Stimulated activated CD4-positive, alpha-beta T cell treated with anti-CD3 and anti-CD28 coated beads, Interleukin-4, amount 100 ng/mL, for 1 hour (primary cell): ENCODE measurements around the gene ICA1.
A peak's percentile ranks its signal among the peaks of the same experiment; 100 is the strongest.
"Not testable (repeated sequence)": the region's sequence is repeated elsewhere in the genome, so short reads cannot be mapped to it uniquely, and the experiment has no call there.

Experiments
- DNase-seq: peaks from one replicate; pipeline ENCODE4 v3.0.0-alpha.2; 2020

ICA1 gene

GRCh38 chr7:8260871-8261694 lies 884 bp downstream of the ICA1 start:
- DNase-seq: peak; percentile 2

DNA sequence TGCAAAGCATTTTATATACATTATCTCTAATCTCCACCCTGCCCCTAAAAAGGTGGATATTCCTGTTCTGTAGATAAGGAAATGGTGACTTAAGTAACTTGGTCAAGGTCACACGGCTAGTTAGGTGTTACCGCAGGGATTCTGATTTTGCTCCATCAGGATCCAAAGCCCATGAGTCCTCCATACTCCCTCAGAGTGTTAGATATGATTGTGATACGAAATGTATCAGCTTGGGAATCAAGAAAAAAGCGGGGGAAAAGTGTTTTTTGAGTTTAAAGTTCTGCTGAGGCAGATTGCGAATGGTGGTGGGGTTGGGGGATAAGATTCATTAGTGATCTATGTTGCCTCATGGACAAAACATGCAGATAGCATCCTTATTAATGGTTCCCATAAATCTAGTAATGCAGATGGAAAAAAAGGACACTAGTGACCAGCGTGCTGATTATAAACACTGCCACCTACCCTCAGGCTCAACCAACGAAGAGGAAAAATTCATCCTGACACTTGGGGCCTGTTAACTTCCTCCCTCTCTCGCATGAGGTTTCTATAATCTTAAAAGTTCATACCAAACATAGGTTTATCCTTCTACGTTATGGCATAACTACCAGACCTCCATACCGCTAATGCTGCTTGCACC lies 2.3 kb downstream of the ICA1 start:
- no peak for DNase-seq

GRCh38 chr7:8258734-8259133 lies 3.2 kb downstream of the ICA1 start:
- no peak for DNase-seq

DNA sequence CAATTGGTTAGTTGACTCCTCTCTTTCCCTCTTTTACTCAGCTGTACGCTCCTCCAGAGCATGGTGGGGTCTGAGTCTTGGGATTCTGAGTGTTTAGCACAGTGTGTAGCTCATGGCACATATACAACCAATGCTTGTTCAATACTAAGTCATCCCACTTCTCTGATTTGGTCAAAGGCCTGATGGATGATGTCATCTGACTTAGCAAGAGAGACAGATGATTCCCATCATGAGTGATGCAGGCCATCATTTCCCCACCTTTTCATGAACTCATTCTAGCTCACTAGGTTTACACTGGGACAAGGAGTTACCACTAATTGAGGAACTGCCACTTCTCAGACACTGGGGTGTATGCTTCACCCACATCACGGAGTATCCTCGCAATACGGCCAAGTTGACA lies 3.8 kb downstream of the ICA1 start:
- no peak for DNase-seq

GRCh38 chr7:8255680-8256655 lies 6.0 kb downstream of the ICA1 start:
- no peak for DNase-seq

DNA sequence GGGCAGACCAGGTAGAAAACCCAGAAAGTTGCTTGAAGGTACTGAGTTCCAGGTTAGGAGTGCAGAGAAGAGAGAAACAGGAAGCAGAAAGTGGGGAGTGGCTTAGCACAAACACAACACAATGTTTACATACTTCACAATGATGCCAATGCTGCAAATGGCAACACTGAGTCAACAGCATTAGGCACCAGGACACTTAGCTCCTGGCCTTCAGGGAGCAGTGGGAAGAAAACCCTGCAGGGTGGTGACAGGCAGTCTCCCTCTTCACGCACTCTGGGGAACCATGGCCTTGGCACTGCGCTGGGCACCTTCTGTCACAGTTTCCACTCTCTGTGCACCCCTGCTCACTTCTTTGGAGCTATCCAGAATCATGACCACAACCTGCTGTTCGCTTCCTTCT lies 7.3 kb downstream of the ICA1 start:
- no peak for DNase-seq

DNA sequence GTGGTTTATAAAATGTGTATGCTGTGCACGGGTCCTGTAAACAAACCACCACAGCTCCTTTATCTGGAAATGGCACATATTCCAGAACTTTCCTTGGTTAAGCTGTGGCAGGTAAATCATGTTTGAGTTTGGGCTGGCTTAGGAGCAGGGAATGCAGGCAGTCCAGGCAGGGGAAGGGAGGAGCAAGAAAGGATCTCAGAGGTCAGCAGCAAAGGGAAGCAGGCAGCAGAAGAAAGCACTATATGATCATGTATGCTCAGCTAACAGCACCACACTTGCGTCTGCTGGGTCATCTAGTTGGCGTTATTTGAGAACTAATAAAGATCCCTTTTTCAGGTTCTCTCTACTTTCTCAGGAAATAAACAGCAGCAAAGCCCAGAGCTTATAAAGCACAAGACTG lies 7.8 kb downstream of the ICA1 start:
- DNase-seq: no peak

DNA sequence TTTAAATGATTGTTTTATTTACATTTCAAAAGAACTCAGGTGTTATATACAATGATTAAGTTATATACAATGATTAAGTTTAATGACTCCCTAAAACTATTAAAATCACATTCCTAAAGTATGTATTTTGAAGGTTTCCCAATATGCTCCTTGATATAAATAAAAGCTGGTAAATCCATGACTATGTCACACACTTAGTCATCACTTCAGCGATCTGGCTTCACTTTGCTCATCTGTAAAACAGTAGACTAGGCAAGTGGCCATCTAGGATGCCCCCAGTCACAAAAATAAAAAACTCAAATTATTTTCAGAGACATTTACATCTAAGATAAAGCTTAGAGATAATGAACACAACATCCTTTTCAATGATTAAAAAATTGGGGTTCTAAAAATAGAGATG lies 10.8 kb downstream of the ICA1 start:
- no peak for DNase-seq

DNA sequence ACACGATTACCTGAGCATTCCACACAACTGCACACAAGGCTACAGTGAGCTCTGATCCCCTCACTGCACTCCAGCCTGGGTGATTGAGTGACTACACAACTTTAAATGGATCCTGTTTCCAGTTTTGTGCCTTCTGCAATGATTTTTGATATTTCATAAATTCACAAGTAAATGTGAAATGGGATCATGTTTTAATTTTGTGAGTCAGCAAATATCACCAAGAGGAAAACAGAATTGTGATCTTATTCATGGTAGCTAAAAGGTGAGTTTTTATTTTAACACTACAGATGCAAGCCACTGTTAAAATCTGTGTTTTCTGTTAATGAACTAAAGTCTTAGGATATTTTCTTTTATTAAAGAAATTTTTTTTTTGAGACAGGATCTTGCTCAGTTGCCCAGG lies 11.4 kb downstream of the ICA1 start:
- no peak for DNase-seq

DNA sequence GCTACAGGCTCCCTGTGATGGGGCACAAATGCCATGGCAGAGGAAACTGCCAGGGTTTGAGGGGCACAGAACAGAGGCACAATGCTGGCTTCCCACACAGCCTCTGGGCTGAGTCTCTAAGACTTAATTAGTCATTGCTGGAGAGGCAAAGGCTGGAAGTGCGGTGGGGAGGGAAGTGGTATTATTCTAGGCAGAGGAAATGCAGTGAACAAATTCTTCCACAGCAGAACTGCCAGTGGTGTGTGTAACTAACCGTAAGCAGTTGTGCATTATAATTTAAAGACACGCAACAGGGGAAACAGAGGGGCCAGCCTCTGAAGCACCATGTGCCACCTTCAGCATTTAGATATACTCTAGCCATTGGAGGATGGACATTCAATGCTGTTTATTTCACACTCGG lies 12.8 kb downstream of the ICA1 start:
- DNase-seq: no peak

DNA sequence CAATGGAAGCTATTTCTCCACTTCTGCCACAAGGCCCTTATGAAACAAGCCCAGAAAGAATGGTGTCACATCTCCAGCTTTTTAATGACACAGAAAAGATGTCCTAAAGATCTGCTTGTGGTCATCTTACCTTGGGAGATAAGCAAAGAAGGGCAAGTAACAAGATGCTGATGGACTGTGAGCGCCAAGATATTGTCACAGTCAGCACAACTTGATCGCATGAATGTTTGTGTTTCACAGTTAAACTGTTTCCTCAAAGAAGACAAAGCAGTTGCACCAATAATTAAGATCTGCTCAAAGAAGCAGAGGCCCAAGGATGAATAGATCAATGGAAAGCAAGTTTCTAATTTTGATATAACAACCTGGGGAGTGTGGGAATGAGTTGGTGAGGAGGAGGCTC lies 15.9 kb downstream of the ICA1 start:
- DNase-seq: no peak

DNA sequence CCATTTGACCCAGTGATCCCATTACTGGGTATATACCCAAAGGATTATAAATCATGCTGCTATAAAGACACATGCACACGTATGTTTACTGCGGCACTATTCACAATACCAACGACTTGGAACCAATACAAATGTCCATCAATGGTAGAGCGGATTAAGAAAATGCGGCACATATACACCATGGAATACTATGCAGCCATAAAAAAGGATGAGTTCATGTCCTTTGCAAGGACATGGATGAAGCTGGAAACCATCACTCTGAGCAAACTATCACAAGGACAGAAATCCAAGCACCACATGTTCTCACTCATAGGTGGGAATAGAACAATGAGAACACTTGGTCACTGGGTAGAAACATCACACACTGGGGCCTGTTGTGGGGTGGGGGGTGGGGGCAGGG lies 16.9 kb downstream of the ICA1 start:
- DNase-seq: not testable (repeated sequence)

DNA sequence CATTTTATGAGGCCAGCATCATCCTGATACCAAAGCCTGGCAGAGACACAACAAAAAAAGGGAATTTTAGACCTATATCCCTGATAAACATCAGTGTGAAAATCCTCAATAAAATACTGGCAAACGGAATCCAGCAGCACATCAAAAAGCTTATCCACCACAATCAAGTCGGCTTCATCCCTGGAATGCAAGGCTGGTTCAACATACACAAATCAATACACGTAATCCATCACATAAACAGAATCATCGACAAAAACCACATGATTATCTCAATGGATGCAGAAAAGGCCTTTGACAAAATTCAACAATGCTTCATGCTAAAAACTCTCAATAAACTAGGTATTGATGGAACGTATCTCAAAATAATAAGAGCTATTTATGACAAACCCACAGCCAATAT lies 18.9 kb downstream of the ICA1 start:
- not testable (repeated sequence) for DNase-seq

DNA sequence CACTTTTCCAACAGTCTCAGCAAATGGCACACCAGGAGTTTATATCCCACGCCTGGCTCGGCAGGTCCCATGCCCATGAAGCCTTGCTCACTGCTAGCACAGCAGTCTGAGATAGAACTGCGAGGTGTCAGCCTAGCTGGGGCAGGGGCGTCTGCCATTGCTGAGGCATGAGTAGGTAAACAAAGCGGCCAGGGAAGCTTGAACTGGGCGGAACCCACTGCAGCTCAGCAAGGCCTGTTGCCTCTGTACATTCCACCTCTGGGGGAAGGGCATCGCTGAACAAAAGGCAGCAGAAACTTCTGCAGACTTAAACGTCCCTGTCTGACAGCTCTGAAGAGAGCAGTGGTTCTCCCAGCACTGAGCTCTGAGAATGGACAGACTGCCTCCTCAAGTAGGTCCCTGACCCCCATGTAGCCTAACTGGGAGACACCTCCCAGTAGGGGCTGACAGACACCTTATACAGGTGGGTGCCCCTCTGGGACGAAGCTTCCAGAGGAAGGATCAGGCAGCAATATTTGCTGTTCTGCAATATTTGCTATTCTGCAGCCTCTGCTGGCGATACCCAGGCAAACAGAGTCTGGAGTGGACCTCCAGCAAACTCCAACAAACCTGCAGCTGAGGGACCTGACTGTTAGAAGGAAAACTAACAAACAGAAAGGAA lies 22.1 kb downstream of the ICA1 start:
- DNase-seq: not testable (repeated sequence)

- no peak for DNase-seq
These were observed 25.1 kb downstream of the ICA1 start for GRCh38 chr7:8236780-8237407.

GRCh38 chr7:8232999-8233847 lies 28.7 kb downstream of the ICA1 start:
- no peak for DNase-seq

DNA sequence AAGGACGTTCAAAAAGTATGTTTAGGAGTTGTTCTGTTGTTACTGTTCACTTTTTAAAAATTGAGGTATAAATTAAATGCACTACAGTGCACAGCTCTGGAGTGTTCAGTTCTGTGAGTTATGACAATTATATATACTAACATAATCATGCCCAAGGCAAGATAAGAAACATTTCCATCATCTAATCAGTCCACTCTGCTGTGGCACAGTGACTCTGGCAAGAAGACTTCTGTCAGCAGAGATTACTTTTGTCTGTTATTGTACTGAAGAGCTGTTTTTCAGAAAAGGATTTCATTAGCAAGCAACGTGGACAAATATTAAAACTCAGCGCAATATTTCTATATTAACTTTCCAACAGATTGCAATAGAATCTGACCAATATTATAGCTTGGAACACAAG lies 32.0 kb downstream of the ICA1 start:
- no peak for DNase-seq

DNA sequence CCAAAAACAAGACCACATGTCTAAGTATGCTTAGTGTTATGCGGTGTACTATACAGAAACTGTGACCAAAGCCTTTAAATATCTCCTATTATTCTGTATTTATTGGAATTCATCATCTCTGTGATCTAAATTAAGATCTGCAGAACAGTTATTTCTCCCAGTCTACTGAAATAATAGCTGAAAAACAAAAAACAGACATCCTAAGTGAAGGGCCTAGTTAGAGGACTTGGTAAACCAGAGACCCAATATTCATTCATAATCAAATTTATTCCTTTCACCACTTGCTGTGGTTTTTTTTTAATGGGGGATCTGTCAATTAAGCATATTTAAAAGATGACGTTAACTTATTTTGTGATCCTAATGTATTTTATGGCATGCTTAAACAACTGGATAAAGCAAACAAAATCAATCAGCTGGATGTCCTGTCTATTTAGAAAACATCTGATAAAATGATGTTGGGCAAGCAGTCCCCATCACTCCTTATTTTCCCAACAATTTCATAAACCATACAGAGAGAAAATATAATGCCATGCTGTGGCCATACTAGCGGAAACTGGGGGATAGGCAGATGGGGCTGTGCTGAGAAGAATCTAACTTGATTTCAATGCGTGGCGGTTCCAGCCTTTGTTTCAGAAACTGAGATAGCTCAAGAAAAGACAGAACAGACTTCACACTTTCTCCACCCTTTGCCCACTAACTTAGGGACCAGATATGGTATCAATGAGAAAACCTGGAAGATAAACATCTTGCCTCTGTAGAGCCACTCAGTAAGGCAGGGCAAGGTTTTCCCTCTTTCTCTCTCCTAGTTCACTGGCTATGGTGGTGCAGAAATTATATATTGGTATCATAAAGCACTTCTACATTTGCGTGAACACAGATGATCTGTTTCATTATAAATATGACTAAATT lies 32.9 kb downstream of the ICA1 start:
- DNase-seq: no peak

GRCh38 chr7:8228068-8228467 lies 33.9 kb downstream of the ICA1 start:
- DNase-seq: no peak

DNA sequence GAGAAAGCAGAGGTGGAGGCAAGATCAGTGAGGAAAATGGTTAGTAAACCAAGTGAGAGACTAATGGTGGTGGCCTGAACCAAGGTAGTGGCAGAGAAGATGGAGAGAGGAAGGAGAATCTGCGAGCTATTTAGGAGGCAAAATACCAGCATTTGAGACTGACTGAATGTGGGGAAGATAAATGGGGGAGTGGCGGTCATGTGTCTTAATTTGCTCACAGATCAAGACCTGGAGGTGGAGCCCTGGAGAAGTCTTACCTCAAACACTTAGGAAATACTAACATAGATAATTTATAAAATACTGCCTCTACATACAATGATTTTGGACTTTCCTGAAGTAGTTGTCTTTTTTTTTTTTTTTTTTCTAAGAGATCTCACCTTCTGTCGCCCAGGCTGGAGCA lies 34.7 kb downstream of the ICA1 start:
- no peak for DNase-seq
